HL-60/S4 treated with phorbol 12-myristate 13-acetate at 8.2 ng/mL for 4 days and 3 days (cell line): ENCODE measurements around the gene IFI44.

Experiments used
- in situ Hi-C: fragments of 300-500 bp; cut with MboI; formaldehyde crosslinking; loops from 2 replicates; pipeline ENCODE4 v1.15.0; 2022; ENCODE audit warnings: low sequenced_read_pairs

The IFI44 gene

GRCh38 chr1:78649628-78650027 lies at the start of gene IFI44:
Gene IFI44 (plus strand): TSS chr1:78649831. CDS start chr1:78650196, 365 bp downstream.
- in situ Hi-C loops: no loop called here

- in situ Hi-C loops: no loop called here
Measured at GRCh38 chr1:78601068-78601467, 48.6 kb upstream of the IFI44 start.

GRCh38 chr1:78603206-78603605 lies 46.4 kb upstream of the IFI44 start:
- in situ Hi-C loops: no loop called here

- in situ Hi-C loops: no loop called here
Measured at GRCh38 chr1:78604643-78605042, 45.0 kb upstream of the IFI44 start.

GRCh38 chr1:78606274-78606673 lies 43.4 kb upstream of the IFI44 start:
- in situ Hi-C loops: no loop called here

GRCh38 chr1:78607334-78607927 lies 42.2 kb upstream of the IFI44 start:
- in situ Hi-C loops: no loop called here

GRCh38 chr1:78607944-78608343 lies 41.7 kb upstream of the IFI44 start:
- in situ Hi-C loops: no loop called here

GRCh38 chr1:78617615-78618026 lies 32.0 kb upstream of the IFI44 start:
- in situ Hi-C loops: no loop called here

- in situ Hi-C loops: no loop called here
Measured at GRCh38 chr1:78619032-78619431, 30.6 kb upstream of the IFI44 start.

- in situ Hi-C loops: no loop called here
Measured at GRCh38 chr1:78619446-78619802, 30.2 kb upstream of the IFI44 start.

GRCh38 chr1:78619803-78620579 lies 29.6 kb upstream of the IFI44 start, which contains the start of gene IFI44L:
Gene IFI44L (plus strand): TSS chr1:78620448. CDS start chr1:78627916, 7,468 bp downstream.
- in situ Hi-C loops: no loop called here

- in situ Hi-C loops: no loop called here
Measured at GRCh38 chr1:78620666-78621065, 29.0 kb upstream of the IFI44 start.

GRCh38 chr1:78622548-78622947 lies 27.1 kb upstream of the IFI44 start:
- in situ Hi-C loops: no loop called here

- in situ Hi-C loops: no loop called here
Measured at GRCh38 chr1:78624035-78624434, 25.6 kb upstream of the IFI44 start.

GRCh38 chr1:78627321-78627720 lies 22.3 kb upstream of the IFI44 start:
- in situ Hi-C loops: no loop called here

- in situ Hi-C loops: no loop called here
Measured at GRCh38 chr1:78630600-78630999, 19.0 kb upstream of the IFI44 start.

GRCh38 chr1:78633209-78633608 lies 16.4 kb upstream of the IFI44 start:
- in situ Hi-C loops: no loop called here

GRCh38 chr1:78640462-78640861 lies 9.2 kb upstream of the IFI44 start:
- in situ Hi-C loops: no loop called here

- in situ Hi-C loops: no loop called here
Measured at GRCh38 chr1:78641558-78641957, 8.1 kb upstream of the IFI44 start.

GRCh38 chr1:78645723-78646122 lies 3.9 kb upstream of the IFI44 start:
- in situ Hi-C loops: no loop called here

- in situ Hi-C loops: no loop called here
Measured at GRCh38 chr1:78647238-78647637, 2.4 kb upstream of the IFI44 start.

- in situ Hi-C loops: no loop called here
Measured at GRCh38 chr1:78650114-78650660, 556 bp downstream of the IFI44 start.
